HCT116 (cell line): ENCODE data around the gene NF1. TPM values are rescaled to one million over a fixed set of nuclear protein-coding genes. Genes with fewer than 3 reads are reported as not detected.

Experiments used
- ATAC-seq: fragments of 200-7000 bp; cut with Tn5 transposase; 2 replicates; pipeline ENCODE4 v1.9.1; 2020; ENCODE audit warnings: mild to moderate bottlenecking, moderate library complexity
- BruUV-seq: library from RNA; stranded (reverse); fragments of 400-500 nt; replicated peaks from 2 replicates; lab custom pipeline; 2021; lab: Mats Ljungman, UMichigan
- CTCF ChIA-PET: fragments of 300-600 bp; sonication (Branson Sonifier 250); formaldehyde crosslinking; loops from one replicate; lab custom pipeline; 2021; ENCODE audit warnings: antibody characterized with exemption; lab: Charles Lee
- POLR2A ChIA-PET: fragments of 300-600, 350-600 bp; sonication (Branson Sonifier 250); formaldehyde crosslinking; loops from one replicate; lab custom pipeline; 2021; ENCODE audit warnings: antibody characterized with exemption; lab: Charles Lee
- RAD21 ChIA-PET, 2 experiments: fragments of 300-600 bp; sonication (Branson Sonifier 250); formaldehyde crosslinking; loops; one replicate each; lab custom pipeline; 2023; ENCODE audit warnings: low total read pairs in 2 of 2; ENCODE audit not compliant: uncharacterized antibody in 2 of 2, unreplicated experiment in 2 of 2, low non-redundant PET in 1 of 2; lab: Charles Lee
- DNase-seq: peaks from one replicate; pipeline ENCODE4 v3.0.0-alpha.2; 2010; ENCODE audit warnings: low read depth, low spot score
- H2AFZ ChIP-seq: fragments of 200-600 bp; shearing (Covaris generic), sonication (generic); 2 replicates; pipeline ENCODE4 v1.6.1; 2017; ENCODE audit warnings: low read depth, mixed run types, mixed read lengths, antibody characterized with exemption, low read length; ENCODE audit not compliant: poor library complexity, severe bottlenecking
- H3K27ac ChIP-seq: 2 replicates; pipeline ENCODE4 v1.5.1; 2012; ENCODE audit warnings: low read depth, low read length
- H3K27me3 ChIP-seq: fragments of 200-600 bp; sonication (generic); 2 replicates; pipeline ENCODE4 v1.6.1; 2016; ENCODE audit warnings: mixed run types, low read length, mixed read lengths; ENCODE audit not compliant: insufficient read depth
- H3K36me3 ChIP-seq, 2 experiments: fragments of 200-500 bp in 1 of 2; fragments of 200-600 bp in 1 of 2; sonication (Bioruptor generic) in 1 of 2; sonication (generic) in 1 of 2; 2 replicates each; pipeline versions ENCODE4 v1.5.1 to v1.6.1; 2014 to 2016; ENCODE audit warnings: low read length in 2 of 2, inconsistent platforms in 1 of 2, mixed read lengths in 1 of 2, mixed run types in 1 of 2; ENCODE audit not compliant: insufficient read depth in 2 of 2, control insufficient read depth in 1 of 2
- H3K4me1 ChIP-seq, 2 experiments: fragments of 200-600 bp in 1 of 2; sonication (generic) in 1 of 2; 2 replicates each; pipeline versions ENCODE4 v1.5.1 to v1.6.1; 2012 to 2017; ENCODE audit warnings: low read length in 2 of 2, inconsistent platforms in 1 of 2, mild to moderate bottlenecking in 1 of 2, mixed read lengths in 1 of 2, mixed run types in 1 of 2, moderate library complexity in 1 of 2; ENCODE audit not compliant: insufficient read depth in 2 of 2, control insufficient read depth in 1 of 2
- H3K4me2 ChIP-seq: fragments of 200-600 bp; sonication (generic); 2 replicates; pipeline ENCODE4 v1.6.1; 2017; ENCODE audit warnings: mixed run types, low read length, mixed read lengths
- H3K4me3 ChIP-seq, 2 experiments: fragments of 200-600 bp in 1 of 2; sonication (generic) in 1 of 2; replicated peaks in 1 of 2; 2 replicates each; pipeline ENCODE4 v1.5.1; 2011 to 2016; ENCODE audit warnings: low read length in 2 of 2, control low read depth in 1 of 2, low read depth in 1 of 2, mild to moderate bottlenecking in 1 of 2, mixed read lengths in 1 of 2, mixed run types in 1 of 2
- H3K79me2 ChIP-seq: fragments of 200-600 bp; sonication (generic); 2 replicates; pipeline ENCODE4 v1.6.1; 2017; ENCODE audit warnings: mild to moderate bottlenecking, mixed run types, low read length, moderate library complexity, mixed read lengths; ENCODE audit not compliant: insufficient read depth
- H3K9ac ChIP-seq: fragments of 200-600 bp; sonication (generic); 2 replicates; pipeline ENCODE4 v1.6.1; 2016; ENCODE audit warnings: low read length, mixed read lengths
- H3K9me2 ChIP-seq: fragments of 200-600 bp; sonication (generic), shearing (Covaris generic); 2 replicates; pipeline ENCODE4 v1.6.1; 2017; ENCODE audit warnings: mixed run types, mild to moderate bottlenecking, moderate library complexity; ENCODE audit not compliant: insufficient read depth
- H3K9me3 ChIP-seq, 2 experiments: fragments of 200-500 bp in 1 of 2; fragments of 200-600 bp in 1 of 2; sonication (Bioruptor generic) in 1 of 2; sonication (generic) in 1 of 2; 2 replicates each; pipeline ENCODE4 v1.6.1; 2014 to 2017; ENCODE audit warnings: low read length in 2 of 2, mixed read lengths in 2 of 2, inconsistent platforms in 1 of 2, low read depth in 1 of 2, mild to moderate bottlenecking in 1 of 2, mixed run types in 1 of 2, moderate library complexity in 1 of 2; ENCODE audit not compliant: control insufficient read depth in 1 of 2, insufficient read depth in 1 of 2
- H4K20me1 ChIP-seq: fragments of 200-600 bp; sonication (generic), shearing (Covaris generic); 2 replicates; pipeline ENCODE4 v1.6.1; 2017; ENCODE audit warnings: mixed run types, mild to moderate bottlenecking, moderate library complexity; ENCODE audit not compliant: insufficient read depth
- CBX3 ChIP-seq: IDR thresholded peaks from 2 replicates; pipeline ENCODE4 v1.6.1; 2012; ENCODE audit warnings: low read depth
- CEBPB ChIP-seq: IDR thresholded peaks from 2 replicates; pipeline ENCODE4 v1.6.1; 2012; ENCODE audit warnings: low read depth
- ELF1 ChIP-seq: IDR thresholded peaks from 2 replicates; pipeline ENCODE4 v1.6.1; 2012; ENCODE audit warnings: low read depth, borderline replicate concordance
- EZH2 ChIP-seq: fragments of 200-600 bp; sonication (generic); IDR thresholded peaks from 2 replicates; pipeline ENCODE4 v1.6.1; 2017; ENCODE audit warnings: antibody characterized with exemption, mixed run types
- FOSL1 ChIP-seq: IDR thresholded peaks from 2 replicates; pipeline ENCODE4 v1.6.1; 2012; ENCODE audit warnings: low read depth
- JUND ChIP-seq: IDR thresholded peaks from 2 replicates; pipeline ENCODE4 v1.6.1; 2012
- MAX ChIP-seq: IDR thresholded peaks from 2 replicates; pipeline ENCODE4 v1.6.1; 2012
- POLR2A ChIP-seq: IDR thresholded peaks from 2 replicates; pipeline ENCODE4 v1.7.0; 2011; ENCODE audit warnings: borderline replicate concordance; ENCODE audit not compliant: insufficient read depth, insufficient read length; ENCODE audit errors: extremely low read depth
- POLR2AphosphoS5 ChIP-seq: IDR thresholded peaks from 2 replicates; pipeline ENCODE4 v1.6.1; 2011; ENCODE audit warnings: mild to moderate bottlenecking, low read depth, low read length, moderate library complexity
- REST ChIP-seq: IDR thresholded peaks from 2 replicates; pipeline ENCODE4 v1.6.1; 2012; ENCODE audit warnings: low read depth
- SIN3A ChIP-seq: IDR thresholded peaks from 2 replicates; pipeline ENCODE4 v1.6.1; 2012; ENCODE audit warnings: low read depth
- SRF ChIP-seq: IDR thresholded peaks from 2 replicates; pipeline ENCODE4 v1.6.1; 2012; ENCODE audit warnings: low read depth
- TCF7L2 ChIP-seq: IDR thresholded peaks from 2 replicates; pipeline ENCODE4 v1.7.0; 2011; ENCODE audit warnings: borderline replicate concordance, inconsistent platforms; ENCODE audit not compliant: insufficient read depth, insufficient read length; ENCODE audit errors: extremely low read depth
- YY1 ChIP-seq: IDR thresholded peaks from 2 replicates; pipeline ENCODE4 v1.6.1; 2011; ENCODE audit warnings: low read length, low read depth, moderate library complexity, mild to moderate bottlenecking; ENCODE audit not compliant: insufficient replicate concordance; ENCODE audit errors: extremely low read depth
- ZBTB33 ChIP-seq: IDR thresholded peaks from 2 replicates; pipeline ENCODE4 v1.6.1; 2011; ENCODE audit warnings: mild to moderate bottlenecking, low read length, moderate library complexity; ENCODE audit not compliant: insufficient replicate concordance; ENCODE audit errors: extremely low read depth
- ZNF274 ChIP-seq: fragments of 200-500 bp; sonication (Bioruptor generic); IDR thresholded peaks from 2 replicates; pipeline ENCODE4 v1.6.1; 2014; ENCODE audit warnings: mild to moderate bottlenecking, low read depth, low read length, inconsistent platforms
- intact Hi-C: fragments of 100-400 bp; cut with micrococcal nuclease; formaldehyde crosslinking; loops from 2 replicates; pipeline ENCODE4 v1.10.0; 2022
- total RNA-seq: library from RNA; stranded (reverse); gene quantifications from one replicate; pipeline ENCODE4 v1.2.1, GENCODE V29; 2021; ENCODE audit not compliant: unreplicated experiment
- TF ChIP-seq, protein P1 (sequence below): IDR thresholded peaks from 2 replicates; pipeline ENCODE4 v1.6.1; 2012
- TF ChIP-seq, protein P2 (sequence below), 3 experiments: fragments of 200-600 bp in 1 of 3; sonication (generic) in 1 of 3; IDR thresholded peaks in 2 of 3; conservative IDR thresholded peaks in 1 of 3; 2 replicates each; pipeline ENCODE4 v1.5.1; 2012 to 2017; ENCODE audit warnings: low read depth in 2 of 3, low read length in 2 of 3, antibody characterized with exemption in 1 of 3, borderline replicate concordance in 1 of 3, control low read depth in 1 of 3, mild to moderate bottlenecking in 1 of 3, mixed read lengths in 1 of 3, mixed run types in 1 of 3, moderate library complexity in 1 of 3; ENCODE audit not compliant: insufficient read depth in 1 of 3

NF1 gene
- total RNA-seq, 1 experiment from 2014 or later: 20.8 TPM

GRCh38 chr17:31256936-31257335 lies 162.2 kb downstream of the NF1 start:
- intact Hi-C loops: no loop called here
- H3K9me3 ChIP-seq: no peaks in the 10 kb centered on the region
- no peaks in the 10 kb centered on the region for H4K20me1 ChIP-seq
- RAD21 ChIA-PET: no interaction called here
- no peak for DNase-seq
- POLR2A ChIA-PET: no interaction called here
- no peaks in the 10 kb centered on the region for H3K27me3 ChIP-seq
- ATAC-seq: no peak
- no peaks in the 10 kb centered on the region for H3K9me2 ChIP-seq
- no peak overlapping the region for H3K4me3 ChIP-seq
- H3K4me2 ChIP-seq: no peak overlapping the region
- peaks cover 5 to 11% of the 10 kb centered on the region in 2 experiments; a peak in 2 of 4 replicates for H3K36me3 ChIP-seq
- no peak overlapping the region for H3K27ac ChIP-seq
- H3K79me2 ChIP-seq: no peaks in the 10 kb centered on the region
- no peak overlapping the region for H2AFZ ChIP-seq
- TF ChIP-seq YY1 (no peak), CBX3 (no peak), JUND (no peak), ELF1 (no peak), CEBPB (no peak), ZBTB33 (no peak), EZH2 (no peak), TCF7L2 (no peak), SRF (no peak), REST (no peak), POLR2AphosphoS5 (no peak), POLR2A (no peak), MAX (no peak), SIN3A (no peak), ZNF274 (no peak), FOSL1 (no peak)
- TF ChIP-seq, protein P1, sequence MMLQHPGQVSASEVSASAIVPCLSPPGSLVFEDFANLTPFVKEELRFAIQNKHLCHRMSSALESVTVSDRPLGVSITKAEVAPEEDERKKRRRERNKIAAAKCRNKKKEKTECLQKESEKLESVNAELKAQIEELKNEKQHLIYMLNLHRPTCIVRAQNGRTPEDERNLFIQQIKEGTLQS: no peak
- TF ChIP-seq, protein P2, sequence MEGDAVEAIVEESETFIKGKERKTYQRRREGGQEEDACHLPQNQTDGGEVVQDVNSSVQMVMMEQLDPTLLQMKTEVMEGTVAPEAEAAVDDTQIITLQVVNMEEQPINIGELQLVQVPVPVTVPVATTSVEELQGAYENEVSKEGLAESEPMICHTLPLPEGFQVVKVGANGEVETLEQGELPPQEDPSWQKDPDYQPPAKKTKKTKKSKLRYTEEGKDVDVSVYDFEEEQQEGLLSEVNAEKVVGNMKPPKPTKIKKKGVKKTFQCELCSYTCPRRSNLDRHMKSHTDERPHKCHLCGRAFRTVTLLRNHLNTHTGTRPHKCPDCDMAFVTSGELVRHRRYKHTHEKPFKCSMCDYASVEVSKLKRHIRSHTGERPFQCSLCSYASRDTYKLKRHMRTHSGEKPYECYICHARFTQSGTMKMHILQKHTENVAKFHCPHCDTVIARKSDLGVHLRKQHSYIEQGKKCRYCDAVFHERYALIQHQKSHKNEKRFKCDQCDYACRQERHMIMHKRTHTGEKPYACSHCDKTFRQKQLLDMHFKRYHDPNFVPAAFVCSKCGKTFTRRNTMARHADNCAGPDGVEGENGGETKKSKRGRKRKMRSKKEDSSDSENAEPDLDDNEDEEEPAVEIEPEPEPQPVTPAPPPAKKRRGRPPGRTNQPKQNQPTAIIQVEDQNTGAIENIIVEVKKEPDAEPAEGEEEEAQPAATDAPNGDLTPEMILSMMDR (IDR thresholded peaks at IDR 0.05 in 2 of 3, conservative IDR thresholded peaks at IDR 0.05 in 1 of 3; ENCODE audit: borderline replicate concordance in 1 of 3, insufficient read depth in 1 of 3, low read depth in 2 of 3, low read length in 2 of 3): no peak
- BruUV-seq: no TSS peak
- no peaks in the 10 kb centered on the region for H3K4me1 ChIP-seq
- H3K9ac ChIP-seq: no peak overlapping the region
- CTCF ChIA-PET: interaction anchor here (0.9 kb wide), 1 partner anchor 9 kb away, joined by 3 read pairs; no protein-coding TSS in a partner anchor
